Activated CD8-positive, alpha-beta T cell treated with anti-CD3 and anti-CD28 coated beads for 36 hours (primary cell): ENCODE results near the gene MIA3. TPM values are rescaled to one million over a fixed set of nuclear protein-coding genes. Genes with fewer than 3 reads are reported as not detected.

Experiments
- ATAC-seq: fragments of 200-7000 bp; cut with Tn5 transposase; one replicate; pipeline ENCODE4 v1.10.0; 2021; ENCODE audit warnings: mild to moderate bottlenecking, moderate library complexity
- CTCF ChIA-PET: fragments of 350-600 bp; sonication (Branson Sonifier 250); formaldehyde crosslinking; loops from one replicate; lab custom pipeline; 2021; ENCODE audit warnings: antibody characterized with exemption; lab: Charles Lee
- POLR2A ChIA-PET: fragments of 350-600 bp; sonication (Branson Sonifier 250); formaldehyde crosslinking; loops from one replicate; lab custom pipeline; 2021; ENCODE audit warnings: antibody characterized with exemption; lab: Charles Lee
- DNase-seq: peaks from one replicate; pipeline ENCODE4 v3.0.0-alpha.2; 2020
- H3K27ac Mint-ChIP-seq: one replicate; pipeline ENCODE4 v1.8.0; 2021; ENCODE audit warnings: mild to moderate bottlenecking, mixed read lengths
- H3K27me3 Mint-ChIP-seq: one replicate; pipeline ENCODE4 v1.8.0; 2021; ENCODE audit warnings: mixed read lengths
- H3K36me3 Mint-ChIP-seq: one replicate; pipeline ENCODE4 v1.8.0; 2021; ENCODE audit warnings: low read depth, mixed read lengths
- H3K4me1 Mint-ChIP-seq: one replicate; pipeline ENCODE4 v1.8.0; 2021; ENCODE audit warnings: low read depth, mixed read lengths
- H3K4me3 Mint-ChIP-seq: one replicate; pipeline ENCODE4 v1.8.0; 2021; ENCODE audit warnings: mild to moderate bottlenecking, moderate library complexity, mixed read lengths
- H3K9me3 Mint-ChIP-seq: one replicate; pipeline ENCODE4 v1.8.0; 2021; ENCODE audit warnings: mixed read lengths
- CTCF ChIP-seq: fragments of 200-600 bp; IDR thresholded peaks from one replicate; pipeline ENCODE4 v1.8.0; 2022; ENCODE audit warnings: antibody characterized with exemption, mild to moderate bottlenecking
- intact Hi-C: fragments of 100-400 bp; cut with micrococcal nuclease; formaldehyde crosslinking; loops from one replicate; pipeline ENCODE4 v1.10.0; 2022
- total RNA-seq, 2 experiments: library from RNA; stranded (reverse); gene quantifications; one replicate each; pipeline ENCODE4 v1.2.3, GENCODE V29; 2021

MIA3 gene
- total RNA-seq, 2 experiments from 2014 or later: 43.1 to 44.1 TPM

GRCh38 chr1:222642468-222642867, 24.6 kb downstream of the MIA3 start:
- H3K4me1 Mint-ChIP-seq: peaks cover 17% of the 10 kb centered on the region
- TF ChIP-seq CTCF: no peak
- DNase-seq: no peak
- ChIA-PET CTCF (interaction anchor here (1.5 to 4.4 kb wide), 3 partner anchors 8 to 178 kb away, joined by 3 to 17 read pairs (median 4); no protein-coding TSS in a partner anchor), POLR2A (interaction anchor here (2.1 kb wide), 1 partner anchor 71 kb away, joined by 16 read pairs; the partner anchor contains the start of genes AIDA and BROX)
- H3K4me3 Mint-ChIP-seq: peak overlapping the region; percentile 87
- intact Hi-C loops: no loop called here
- H3K27me3 Mint-ChIP-seq: no peaks in the 10 kb centered on the region
- ATAC-seq: no peak
- H3K27ac Mint-ChIP-seq: no peak overlapping the region
- peaks cover 12% of the 10 kb centered on the region for H3K36me3 Mint-ChIP-seq
- H3K9me3 Mint-ChIP-seq: no peaks in the 10 kb centered on the region

GRCh38 chr1:222643606-222643937, 25.7 kb downstream of the MIA3 start:
- no peak for DNase-seq
- Mint-ChIP-seq H3K9me3 (no peaks in the 10 kb centered on the region), H3K27me3 (no peaks in the 10 kb centered on the region), H3K36me3 (peaks cover 12% of the 10 kb centered on the region), H3K4me1 (peaks cover 20% of the 10 kb centered on the region), H3K4me3 (peak overlapping the region; percentile 87), H3K27ac (peak overlapping the region; percentile 96)
- POLR2A ChIA-PET: interaction anchor here (0.8 to 3.2 kb wide), 6 partner anchors 10 to 69 kb away, joined by 3 to 33 read pairs (median 6); partner anchors contain the start of genes AIDA and BROX
- CTCF ChIA-PET: interaction anchor here (0.6 to 4.4 kb wide), 4 partner anchors 9 to 179 kb away, joined by 4 to 17 read pairs (median 10); no protein-coding TSS in a partner anchor
- no peak for TF ChIP-seq CTCF
- intact Hi-C loops: no loop called here
- peak; percentile 67 for ATAC-seq

GRCh38 chr1:222643938-222644635, 26.2 kb downstream of the MIA3 start:
- no peaks in the 10 kb centered on the region for H3K9me3 Mint-ChIP-seq
- H3K27me3 Mint-ChIP-seq: no peaks in the 10 kb centered on the region
- ATAC-seq: peak; percentile 97
- ChIA-PET CTCF (interaction anchor here (0.6 to 4.4 kb wide), 6 partner anchors 10 to 179 kb away, joined by 3 to 17 read pairs (median 8); partner anchors contain the start of gene TAF1A), POLR2A (interaction anchor here (0.8 to 3.2 kb wide), 9 partner anchors 10 to 69 kb away, joined by 3 to 33 read pairs (median 4); partner anchors contain the start of genes AIDA and BROX)
- intact Hi-C loops: loop anchor here (1.0 to 2.0 kb wide), 2 partner anchors 10 to 55 kb away; partner anchors contain the start of gene TAF1A
- peaks cover 13% of the 10 kb centered on the region for H3K36me3 Mint-ChIP-seq
- peak overlapping the region; percentile 87 for H3K4me3 Mint-ChIP-seq
- no peak for TF ChIP-seq CTCF
- peak overlapping the region; percentile 96 for H3K27ac Mint-ChIP-seq
- peaks cover 20% of the 10 kb centered on the region for H3K4me1 Mint-ChIP-seq
- DNase-seq: peak; percentile 98

- Mint-ChIP-seq H3K4me3 (peak overlapping the region; percentile 87), H3K27me3 (no peaks in the 10 kb centered on the region), H3K27ac (peak overlapping the region; percentile 96), H3K9me3 (no peaks in the 10 kb centered on the region), H3K36me3 (peaks cover 12% of the 10 kb centered on the region), H3K4me1 (peaks cover 20% of the 10 kb centered on the region)
- ChIA-PET POLR2A (interaction anchor here (0.8 to 3.2 kb wide), 8 partner anchors 9 to 68 kb away, joined by 3 to 33 read pairs (median 4); partner anchors contain the start of genes AIDA and BROX), CTCF (interaction anchor here (0.8 to 4.4 kb wide), 5 partner anchors 9 to 180 kb away, joined by 3 to 17 read pairs (median 9); partner anchors contain the start of gene TAF1A)
- intact Hi-C loops: loop anchor here (1.0 to 2.0 kb wide), 2 partner anchors 10 to 56 kb away; partner anchors contain the start of gene TAF1A
- ATAC-seq (no peak), DNase-seq (peak; percentile 16)
- no peak for TF ChIP-seq CTCF
Observed at GRCh38 chr1:222644636-222644980, 26.7 kb downstream of the MIA3 start.
